NCI-H524 treated with DMSO at 0.1 percent for 48 hours (cell line): Measurements from ENCODE around the gene KAZN.

Source experiments
- DNase-seq: peaks from one replicate; lab custom pipeline; 2025; lab: John Stamatoyannopoulos, UW

The KAZN gene

DNA sequence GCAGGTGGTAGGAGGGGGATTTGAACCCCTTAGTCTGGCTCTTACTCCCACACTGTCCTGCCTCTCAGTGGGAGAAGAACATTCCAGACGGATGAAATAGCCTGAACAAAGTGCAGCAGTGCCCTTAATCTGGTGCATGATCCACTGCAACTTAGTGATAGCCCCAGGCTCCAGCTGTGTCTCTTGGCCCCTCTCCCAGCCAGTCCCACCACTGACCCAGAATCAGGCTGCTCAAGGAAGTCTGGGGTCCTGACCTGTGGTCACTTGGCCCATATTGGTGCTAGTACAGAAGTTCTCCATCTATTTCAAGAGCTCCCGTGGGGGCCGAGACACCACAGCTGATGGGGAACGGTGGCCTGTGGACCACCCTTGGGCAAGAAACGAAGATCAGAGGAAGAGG lies 255.0 kb downstream of the KAZN start:
- no peak for DNase-seq

DNA sequence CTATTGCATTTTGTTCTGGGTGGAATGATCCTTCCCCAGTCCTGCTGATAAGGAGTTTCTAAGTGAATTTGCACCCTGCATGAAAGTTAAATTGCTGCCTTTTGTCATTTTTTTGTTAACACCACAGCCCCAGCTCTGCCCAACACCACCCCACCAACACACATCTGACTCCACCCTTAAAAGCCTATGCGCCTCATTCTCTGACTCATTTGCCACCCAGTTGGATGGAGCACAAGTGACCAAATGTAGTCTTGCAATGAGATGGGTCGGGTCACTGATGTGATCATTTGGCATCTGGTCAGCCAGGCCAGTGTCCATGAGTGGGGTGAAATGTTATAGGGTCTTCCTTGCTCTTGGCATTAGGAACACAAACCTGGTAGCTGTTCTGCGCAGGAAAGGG lies 256.8 kb downstream of the KAZN start:
- DNase-seq, result no peak

DNA sequence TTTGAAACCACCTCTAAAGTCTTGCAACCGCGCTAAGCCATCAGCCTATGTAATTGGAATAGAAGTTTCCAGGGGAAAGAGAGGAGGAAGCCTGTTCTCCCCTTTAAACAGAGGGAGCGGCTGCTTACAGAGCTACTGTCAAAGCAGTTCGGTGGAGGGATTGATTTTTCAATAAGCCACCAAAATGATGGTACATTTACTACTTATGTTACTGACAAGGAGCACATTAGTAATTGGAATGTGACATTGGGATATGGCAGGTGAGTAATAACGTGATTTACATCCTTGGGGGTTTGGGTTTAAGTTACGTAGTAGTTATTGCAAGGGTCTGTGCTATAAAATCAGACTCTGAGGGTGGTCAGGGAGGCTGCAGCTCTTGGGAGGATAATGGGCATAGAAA lies 257.3 kb downstream of the KAZN start:
- no peak for DNase-seq

DNA sequence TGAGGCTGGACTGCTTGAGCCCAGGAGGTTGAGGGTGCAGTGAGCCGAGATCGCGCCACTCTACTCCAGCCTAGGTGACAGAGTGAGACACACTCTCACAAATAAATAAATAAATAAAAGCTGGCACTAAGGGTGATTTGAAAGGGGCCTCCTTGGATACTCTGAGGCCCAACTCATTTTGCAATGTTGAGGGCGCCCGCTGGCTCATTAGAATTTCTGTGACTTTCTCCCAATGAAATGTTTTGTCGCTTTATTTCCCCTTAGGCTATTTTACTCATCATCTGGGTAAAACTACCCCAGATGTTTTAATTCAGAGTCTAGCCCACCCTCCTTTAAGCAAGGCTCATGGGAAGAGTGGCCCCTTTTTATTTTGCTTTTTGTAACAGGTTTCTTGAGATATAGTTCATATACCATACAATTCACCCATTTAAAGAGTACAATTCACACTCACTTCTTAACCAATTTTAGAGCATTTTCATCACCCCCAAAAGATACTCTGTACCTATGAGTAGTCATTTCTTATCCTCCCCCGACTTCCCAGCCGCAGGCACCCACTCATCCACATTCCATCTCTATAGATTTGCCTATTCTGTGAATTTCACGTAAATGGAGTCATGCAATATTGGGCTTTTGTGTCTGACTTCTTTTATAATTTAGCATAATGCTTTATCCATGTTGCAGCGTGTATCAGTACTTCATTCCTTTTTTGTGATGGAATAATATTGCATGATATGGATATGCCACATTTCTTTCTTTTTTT lies 259.1 kb downstream of the KAZN start:
- DNase-seq, result no peak

DNA sequence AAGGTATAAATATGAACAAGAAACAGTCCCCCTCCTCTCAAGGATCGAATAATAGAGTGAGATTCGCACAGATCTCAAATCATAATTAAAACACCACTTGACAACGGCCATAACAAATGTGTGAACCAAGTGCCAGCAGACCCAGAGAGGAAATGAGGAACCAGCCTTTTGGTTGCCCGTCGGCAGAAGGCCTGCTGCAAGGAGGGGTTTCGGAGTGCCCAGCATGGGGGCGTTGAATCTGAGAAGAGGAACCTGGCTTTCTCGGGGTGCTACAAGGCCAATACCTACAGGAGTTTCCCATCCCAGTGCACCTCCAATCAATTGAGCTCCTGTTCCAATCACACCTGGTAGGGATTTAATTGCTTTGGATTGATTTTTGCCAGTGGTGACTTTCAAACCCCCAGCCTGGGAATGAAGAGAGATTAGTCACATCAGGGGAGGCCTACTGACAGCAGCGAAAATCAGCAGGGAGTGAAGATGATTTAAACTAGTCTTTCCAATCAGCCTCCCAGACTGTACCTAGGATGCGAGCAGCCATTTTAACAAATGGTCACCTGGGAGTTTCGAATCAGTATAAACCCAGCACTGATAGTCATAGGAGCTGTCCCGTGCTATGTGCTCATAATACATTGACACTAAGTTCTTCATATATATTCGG lies 263.8 kb downstream of the KAZN start:
- no peak for DNase-seq

DNA sequence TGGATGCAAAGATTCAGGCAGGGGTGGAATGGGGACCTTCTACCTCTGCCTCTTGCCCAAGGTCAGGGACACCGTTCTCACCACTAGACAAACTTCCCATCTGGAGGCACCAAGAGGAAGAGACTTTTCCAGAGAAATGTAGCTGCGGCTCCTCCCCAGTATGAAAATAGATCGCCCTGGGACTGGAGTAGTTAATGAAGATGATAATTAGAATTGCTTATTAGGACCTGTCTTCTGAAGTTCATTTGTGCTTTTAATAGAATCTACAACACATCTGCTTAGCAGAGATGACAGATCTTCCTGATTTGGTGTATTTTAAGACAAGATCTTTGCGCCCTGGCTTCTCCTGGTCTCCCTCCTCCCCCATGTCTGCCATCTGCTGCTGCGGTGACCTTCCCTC lies 266.6 kb downstream of the KAZN start:
- no peak for DNase-seq

DNA sequence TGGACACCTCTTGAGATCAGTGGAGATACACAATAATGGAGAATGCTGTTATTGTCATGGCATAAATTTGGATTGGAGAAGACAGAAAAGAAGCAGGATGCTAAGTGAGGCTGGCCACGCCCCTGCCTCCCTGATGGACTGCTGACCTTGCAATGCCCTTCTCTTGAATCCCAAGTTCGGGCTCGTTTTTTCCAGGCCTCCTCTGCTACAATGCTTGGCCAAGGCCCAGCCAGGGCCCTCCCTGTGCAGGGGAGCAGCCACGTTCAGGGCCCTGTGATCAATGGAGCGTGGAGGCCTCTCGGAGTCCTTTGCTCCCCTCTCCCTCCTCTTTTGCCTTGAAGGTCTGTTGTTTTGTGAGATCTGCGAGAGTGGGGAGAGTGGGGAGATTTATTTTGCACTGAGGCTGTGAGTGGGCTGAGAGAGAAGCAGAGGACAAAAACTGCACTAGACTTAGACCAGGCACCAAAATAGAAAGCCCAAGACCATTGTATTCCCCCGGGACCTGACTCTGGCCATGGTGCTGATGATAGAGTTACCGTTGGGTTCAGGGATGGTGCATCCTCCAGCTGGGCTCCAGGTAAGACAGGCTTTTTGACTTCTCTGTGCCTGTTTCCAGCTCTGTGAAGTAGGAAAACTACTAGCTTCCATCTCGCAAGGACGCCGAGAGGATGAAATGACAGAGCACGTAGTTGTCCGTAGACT lies 268.6 kb downstream of the KAZN start:
- no peak for DNase-seq

DNA sequence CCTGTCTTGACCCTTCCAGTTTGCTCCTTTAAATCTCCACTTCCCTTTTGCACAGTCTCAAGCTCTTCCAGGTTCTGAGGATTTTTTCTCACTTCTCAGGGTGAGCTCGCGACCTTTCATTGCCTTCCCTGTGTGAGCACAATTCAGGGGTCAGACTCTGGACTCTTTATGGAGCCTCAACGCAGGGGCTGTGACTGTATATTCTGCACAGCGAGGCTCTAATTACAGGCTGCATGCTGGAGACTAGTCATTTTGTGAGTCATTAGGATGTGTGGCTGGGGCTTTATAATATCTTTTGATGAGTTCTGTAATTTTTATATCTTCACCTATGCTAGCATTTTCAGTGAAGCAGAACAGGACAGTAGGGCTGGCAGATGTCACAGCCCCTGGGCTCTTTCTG lies 270.7 kb downstream of the KAZN start:
- DNase-seq, result no peak

DNA sequence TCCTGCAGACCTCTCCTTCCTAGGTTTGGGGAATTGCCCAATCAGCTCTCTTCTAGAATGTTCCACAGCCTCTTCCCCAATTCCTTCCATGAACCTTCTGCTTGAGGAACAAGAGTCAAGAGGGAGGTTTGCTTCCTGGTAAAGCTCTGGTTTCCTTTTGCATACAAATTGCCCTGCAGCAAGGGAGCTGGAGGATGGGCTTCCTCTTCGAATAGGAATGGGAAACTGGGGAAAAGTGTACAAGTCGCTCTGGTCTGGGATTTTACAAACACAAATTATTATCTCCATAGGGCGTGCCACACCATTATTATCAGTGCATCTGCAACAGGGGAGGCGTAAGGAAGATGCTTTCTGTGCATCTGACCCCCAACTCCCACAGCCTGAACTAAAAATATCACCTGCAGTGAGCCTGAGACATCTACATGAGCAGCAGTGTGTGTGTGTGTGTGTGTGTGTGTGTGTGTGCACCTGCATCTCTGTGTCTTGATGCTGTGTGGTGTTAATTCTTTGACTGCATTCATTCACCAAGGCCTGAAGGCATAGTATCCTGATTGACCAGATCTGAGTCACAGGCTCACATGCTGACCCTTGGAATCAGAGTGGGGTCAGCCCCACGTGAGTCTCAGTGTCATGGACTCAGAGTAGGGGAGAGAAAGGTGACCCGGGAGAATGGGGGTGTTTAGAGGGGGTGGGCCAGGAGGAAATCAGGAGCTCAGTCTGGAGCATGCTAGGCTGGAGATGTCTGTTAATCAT lies 272.9 kb downstream of the KAZN start:
- DNase-seq, result no peak

DNA sequence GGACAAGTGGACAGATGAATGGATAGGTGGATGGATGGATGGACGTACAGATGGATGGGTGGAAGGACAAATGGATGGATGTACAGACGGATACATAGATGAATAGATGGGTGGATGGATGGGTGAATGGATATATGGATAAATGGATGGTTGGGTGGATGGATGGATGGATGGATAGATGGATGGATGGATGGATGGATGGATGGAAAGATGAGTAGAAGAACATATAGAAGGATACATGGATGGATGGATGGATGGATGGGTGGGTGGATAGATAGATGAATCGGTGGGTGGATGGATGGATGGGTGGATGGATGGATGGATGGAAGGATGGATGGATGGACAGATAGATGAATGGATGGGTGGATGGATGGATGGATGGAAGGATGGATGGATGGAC lies 274.3 kb downstream of the KAZN start:
- DNase-seq, result no peak

DNA sequence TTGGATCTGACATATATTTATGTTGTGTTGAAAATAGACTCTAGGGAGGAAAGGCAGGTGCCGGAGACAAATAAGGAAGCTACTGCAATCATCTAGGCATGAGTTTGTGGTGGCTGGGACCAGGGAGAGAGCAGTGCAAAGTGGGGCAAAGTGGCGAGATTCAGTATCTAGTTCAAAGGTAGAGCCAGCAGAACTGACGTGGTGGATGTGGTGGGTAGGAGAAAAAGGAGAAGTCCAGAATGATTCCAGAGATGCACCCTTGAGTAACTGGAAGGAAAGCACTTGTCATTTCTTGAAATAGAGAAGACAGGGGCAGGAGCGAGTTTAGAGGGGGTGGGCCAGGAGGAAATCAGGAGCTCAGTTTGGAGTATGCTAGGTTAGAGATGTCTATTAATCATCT lies 275.2 kb downstream of the KAZN start:
- DNase-seq, result no peak

DNA sequence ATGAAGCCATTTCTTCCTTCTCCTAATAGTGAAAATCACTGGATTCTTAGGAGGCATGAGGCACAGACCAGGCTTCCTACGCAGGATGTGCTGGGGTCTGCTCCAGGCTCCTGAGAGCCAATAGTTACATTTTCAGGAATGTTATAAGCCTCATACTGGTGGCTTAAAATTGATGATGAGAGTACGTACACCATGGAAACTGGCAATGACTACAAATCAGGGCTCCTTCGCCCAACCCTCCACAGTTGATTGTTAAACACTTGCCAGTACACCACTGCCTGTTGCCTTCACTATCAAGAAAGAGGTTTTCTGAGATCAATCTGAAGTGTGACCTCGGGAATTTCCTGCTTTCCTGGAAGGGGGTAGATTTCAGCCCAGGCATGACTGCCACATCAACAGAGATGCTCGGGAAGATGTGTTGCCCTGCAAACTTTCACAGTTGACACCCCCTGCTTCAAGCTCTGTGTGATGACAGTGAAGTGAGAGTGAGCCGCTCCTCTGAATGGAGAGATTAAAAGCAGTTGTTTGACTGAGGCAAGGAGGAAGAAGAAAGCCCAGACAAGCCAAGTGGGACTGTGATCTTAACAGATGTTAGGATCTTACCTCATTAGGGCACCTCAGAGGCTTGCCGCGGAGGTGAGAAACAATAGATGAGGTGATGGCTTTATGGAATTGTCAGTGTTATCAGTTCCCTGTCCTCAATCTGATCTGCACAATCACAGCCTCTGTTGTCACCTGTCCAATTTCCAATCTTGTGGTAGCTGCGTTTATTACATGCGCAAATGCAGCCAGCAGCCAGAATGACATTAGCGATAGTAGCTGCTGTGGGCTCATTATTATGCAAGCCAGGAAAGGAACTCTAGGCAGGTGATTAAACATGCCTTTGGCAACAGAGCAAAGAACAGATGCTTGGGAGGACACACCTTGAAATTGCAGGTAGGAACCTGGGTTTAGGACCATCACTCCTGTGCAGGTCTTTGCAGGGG lies 277.3 kb downstream of the KAZN start:
- no peak for DNase-seq

DNA sequence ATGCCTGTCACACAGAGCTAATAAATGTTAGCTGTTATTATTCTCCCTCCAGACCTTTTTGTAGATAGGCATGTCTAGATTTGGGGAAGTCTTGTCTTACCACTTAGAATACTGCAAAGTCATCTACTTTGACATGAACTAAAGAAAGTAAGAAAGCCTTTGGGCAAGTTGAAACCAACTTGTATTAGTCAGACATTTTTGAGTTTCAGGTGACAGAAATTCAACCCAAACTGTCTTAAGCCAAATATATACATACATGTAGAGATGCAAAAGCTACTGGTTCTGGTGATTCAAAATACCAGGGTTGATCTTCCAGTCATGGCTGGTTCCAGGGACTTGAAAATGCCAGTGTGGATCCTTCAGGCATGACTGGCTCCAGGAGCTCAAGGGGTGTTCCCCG lies 278.3 kb downstream of the KAZN start:
- no peak for DNase-seq

DNA sequence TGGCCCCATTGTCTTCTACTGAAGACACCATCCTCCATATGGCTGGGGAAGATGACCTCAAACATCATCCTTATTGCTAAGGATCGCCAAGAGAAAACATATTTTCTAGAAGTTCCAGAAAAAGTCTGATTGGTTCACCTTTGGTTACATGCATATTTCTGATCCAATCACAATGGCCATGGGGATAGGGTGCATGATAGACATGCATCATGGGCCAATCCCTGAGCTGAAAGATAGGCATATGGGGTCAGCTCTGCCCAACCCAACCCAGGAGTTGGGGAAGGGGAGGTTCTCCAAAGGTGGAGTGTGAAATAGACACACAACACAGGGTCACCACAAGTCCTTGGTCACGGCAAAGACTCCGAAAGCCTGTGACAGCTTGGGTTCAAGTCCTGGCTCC lies 278.7 kb downstream of the KAZN start:
- DNase-seq, result no peak

DNA sequence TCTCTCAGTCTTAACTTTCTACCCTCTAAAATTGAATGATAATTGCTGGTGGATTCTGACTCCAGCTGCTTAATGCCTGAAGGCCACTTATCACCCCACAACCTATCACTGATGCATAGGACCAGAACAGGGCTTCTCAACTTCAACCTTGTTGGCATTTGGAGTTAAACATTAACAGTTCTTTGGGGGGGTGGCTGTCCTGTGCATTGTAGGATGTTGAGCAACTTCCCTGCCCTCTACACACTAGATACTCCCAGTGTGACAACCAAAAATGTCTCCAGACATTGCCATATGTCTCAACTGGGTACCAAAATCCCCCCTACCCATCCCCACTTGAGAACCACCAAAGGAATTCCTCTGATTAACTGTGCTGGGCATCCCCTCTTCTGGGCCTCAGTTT lies 279.6 kb downstream of the KAZN start:
- no peak for DNase-seq

DNA sequence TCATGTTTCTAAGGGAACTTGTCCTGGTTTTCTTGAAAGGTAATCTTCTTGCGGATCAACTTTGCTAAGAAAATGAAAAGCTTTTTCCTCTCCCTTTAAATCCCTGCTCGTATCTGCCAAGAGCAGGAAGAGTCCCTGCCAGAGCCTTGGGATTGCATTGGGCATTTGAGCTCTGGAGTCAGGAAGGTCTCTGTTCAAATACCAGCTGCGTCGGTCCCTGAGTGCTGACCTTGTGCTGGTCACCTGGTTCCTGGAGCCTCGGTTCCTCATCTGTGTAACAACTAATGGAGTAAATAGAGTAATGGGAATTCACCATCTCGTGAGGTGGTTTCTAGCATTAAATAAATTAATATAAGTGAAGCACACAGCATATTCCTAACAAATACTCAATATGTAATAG lies 280.5 kb downstream of the KAZN start:
- no peak for DNase-seq

DNA sequence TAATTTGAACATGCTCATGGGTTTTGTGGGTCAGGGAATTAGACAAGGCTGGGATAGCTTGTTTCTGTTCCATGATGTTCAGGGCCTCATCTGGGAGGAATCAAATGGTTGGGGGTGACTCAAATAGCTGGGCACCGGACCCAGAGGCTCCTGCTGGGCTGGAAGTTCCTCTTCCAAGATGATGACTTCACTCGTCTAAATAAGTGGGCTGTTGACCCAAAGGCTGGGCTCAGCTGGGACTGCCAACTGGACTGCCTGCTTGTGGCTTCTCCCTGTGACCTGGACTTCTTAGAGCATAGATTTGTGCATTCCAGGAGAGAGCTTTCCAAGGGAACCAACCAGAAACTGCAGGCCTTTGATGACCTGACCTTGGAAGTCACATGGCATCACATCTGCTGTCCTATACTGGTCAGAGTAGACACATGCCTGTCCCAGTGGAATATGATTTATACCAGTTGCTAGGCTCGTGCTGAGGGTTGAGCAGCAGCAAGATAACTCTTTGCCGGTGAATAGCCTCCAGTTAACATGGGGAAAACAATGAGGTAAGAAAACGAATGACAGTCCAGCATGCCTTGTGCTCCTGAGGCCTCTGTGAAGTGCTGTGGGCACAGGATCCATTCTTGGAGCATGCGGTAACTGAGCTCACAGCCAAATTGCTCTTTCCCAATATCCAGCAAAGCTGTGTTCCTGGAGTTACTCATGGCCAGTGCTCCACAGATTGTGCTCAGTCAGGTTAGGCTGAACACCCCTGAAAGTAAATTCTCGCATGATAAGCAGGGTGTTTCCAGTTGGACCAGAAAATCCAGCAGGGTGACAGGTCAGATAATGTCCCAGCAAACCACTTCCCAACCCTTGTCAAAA lies 282.2 kb downstream of the KAZN start:
- no peak for DNase-seq

DNA sequence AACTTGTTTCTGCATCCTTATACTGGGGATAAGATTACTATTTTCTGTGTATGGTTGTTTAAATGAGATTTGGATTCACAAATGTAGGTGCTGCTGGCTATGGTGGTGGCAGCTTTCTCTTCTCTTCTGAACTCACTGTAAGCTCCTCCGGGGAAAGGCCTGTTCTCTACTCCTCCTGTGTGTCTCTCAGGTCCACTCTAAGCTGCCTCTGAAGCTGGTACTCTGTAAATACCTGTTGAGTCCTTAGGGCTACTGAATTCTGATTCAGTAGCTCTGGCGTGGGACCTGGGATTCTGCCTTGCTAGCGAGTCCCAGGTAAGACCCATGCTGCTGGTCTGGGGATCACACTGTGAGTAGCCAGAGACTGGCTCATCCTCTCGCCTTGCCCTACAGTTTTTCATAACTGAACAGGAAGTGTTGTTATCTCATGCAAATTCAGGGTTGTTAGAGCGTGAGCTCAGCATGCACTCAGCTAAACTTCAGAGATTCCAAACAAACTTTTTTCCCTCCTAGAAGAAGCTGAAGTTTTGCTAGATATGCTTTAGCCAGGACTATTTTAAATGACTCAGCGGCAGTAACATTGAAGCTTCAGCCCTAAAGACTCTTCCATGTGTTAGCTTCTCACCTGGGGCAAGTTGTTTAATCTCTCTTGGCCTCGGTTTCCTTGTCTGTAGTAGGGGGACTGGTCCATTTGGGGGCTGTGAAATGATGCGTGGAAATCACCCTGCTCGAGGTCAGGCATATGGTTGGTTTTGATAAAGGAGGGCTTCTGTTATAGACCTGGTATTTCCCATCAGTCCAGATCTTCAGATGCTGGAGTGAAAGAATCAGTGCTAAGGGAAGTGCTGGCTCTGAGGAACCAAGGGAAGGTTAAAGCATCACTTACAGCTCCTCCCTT lies 283.5 kb downstream of the KAZN start:
- no peak for DNase-seq

DNA sequence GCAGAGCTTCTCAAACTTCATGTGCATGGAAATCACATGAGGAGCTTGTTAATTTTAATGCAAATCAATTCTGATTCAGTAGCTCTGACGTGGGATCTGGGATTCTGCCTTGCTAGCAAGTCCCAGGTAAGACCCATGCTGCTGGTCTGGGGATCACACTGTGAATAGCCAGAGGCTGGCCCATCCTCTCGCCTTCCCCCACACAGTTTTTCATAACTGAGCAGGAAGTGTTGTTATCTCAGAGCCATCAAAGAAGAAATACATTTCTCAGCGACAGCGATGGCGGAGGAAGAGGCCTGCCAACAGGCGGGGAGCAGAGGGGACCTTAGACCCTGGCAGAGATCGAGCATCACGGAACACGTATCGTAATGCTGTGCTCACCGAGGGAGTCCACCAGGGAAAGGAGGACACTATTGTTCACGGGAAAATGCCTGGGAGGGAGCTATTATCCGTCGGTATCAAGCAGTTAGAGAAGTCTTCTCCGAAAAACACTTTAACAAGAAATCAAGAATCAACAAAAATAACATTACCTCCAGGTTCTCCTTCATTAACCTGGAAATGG lies 286.2 kb downstream of the KAZN start:
- no peak for DNase-seq
